ENCODE measurements around the gene BBX.

The BBX gene

GRCh38 chr3:107753494-107753893 is 230.7 kb downstream of the BBX start:
- DNase-seq (peak in 1 of 2 donors; percentile 13), ATAC-seq (peak; percentile 40)
- Mint-ChIP-seq H3K4me1 (no peaks in the 10 kb centered on the region), H3K9me3 (no peaks in the 10 kb centered on the region), H3K4me3 (no peak overlapping the region), H3K27ac (no peak overlapping the region), H3K27me3 (no peaks in the 10 kb centered on the region)

GRCh38 chr3:107753976-107754375 is 231.2 kb downstream of the BBX start:
- peak overlapping the region; percentile 19 to 46 for H3K27ac Mint-ChIP-seq
- no peaks in the 10 kb centered on the region for H3K9me3 Mint-ChIP-seq
- DNase-seq (no peak), ATAC-seq (no peak)
- H3K27me3 Mint-ChIP-seq, result no peaks in the 10 kb centered on the region
- H3K4me1 Mint-ChIP-seq, result no peaks in the 10 kb centered on the region
- H3K4me3 Mint-ChIP-seq, result no peak overlapping the region

- Mint-ChIP-seq H3K27me3 (no peaks in the 10 kb centered on the region), H3K4me3 (no peak overlapping the region), H3K4me1 (no peaks in the 10 kb centered on the region), H3K27ac (no peak overlapping the region), H3K9me3 (no peaks in the 10 kb centered on the region)
- no peak for DNase-seq
- ATAC-seq, result no peak
These were observed 233.9 kb downstream of the BBX start for GRCh38 chr3:107756649-107757048.

- no peak for ATAC-seq
- H3K4me1 Mint-ChIP-seq, result no peaks in the 10 kb centered on the region
- no peak overlapping the region for H3K4me3 Mint-ChIP-seq
- no peaks in the 10 kb centered on the region for H3K9me3 Mint-ChIP-seq
- no peaks in the 10 kb centered on the region for H3K27me3 Mint-ChIP-seq
- H3K27ac Mint-ChIP-seq, result no peak overlapping the region
- no peak for DNase-seq
These were observed 234.4 kb downstream of the BBX start for GRCh38 chr3:107757140-107757539.

- no peak for ATAC-seq
- Mint-ChIP-seq H3K4me1 (no peaks in the 10 kb centered on the region), H3K27me3 (no peaks in the 10 kb centered on the region), H3K9me3 (no peaks in the 10 kb centered on the region), H3K27ac (no peak overlapping the region), H3K4me3 (no peak overlapping the region)
- no peak for DNase-seq
These were observed 237.4 kb downstream of the BBX start for GRCh38 chr3:107760144-107760543.

GRCh38 chr3:107761391-107761790 is 238.6 kb downstream of the BBX start:
- no peak for DNase-seq
- Mint-ChIP-seq H3K27ac (no peak overlapping the region), H3K4me3 (no peak overlapping the region), H3K4me1 (no peaks in the 10 kb centered on the region), H3K27me3 (no peaks in the 10 kb centered on the region), H3K9me3 (peaks cover 0 to 7% of the 10 kb centered on the region in 2 donors)
- no peak for ATAC-seq

- Mint-ChIP-seq H3K27ac (peak overlapping the region in 1 of 2 donors; percentile 21), H3K4me1 (no peaks in the 10 kb centered on the region), H3K4me3 (no peak overlapping the region), H3K9me3 (peaks cover 0 to 7% of the 10 kb centered on the region in 2 donors), H3K27me3 (no peaks in the 10 kb centered on the region)
- ATAC-seq, result no peak
- no peak for DNase-seq
These were observed 242.8 kb downstream of the BBX start for GRCh38 chr3:107765524-107765923.

- DNase-seq (no peak), ATAC-seq (no peak)
- H3K27me3 Mint-ChIP-seq, result no peaks in the 10 kb centered on the region
- H3K9me3 Mint-ChIP-seq, result peaks cover 0 to 7% of the 10 kb centered on the region in 2 donors
- no peaks in the 10 kb centered on the region for H3K4me1 Mint-ChIP-seq
- H3K27ac Mint-ChIP-seq, result no peak overlapping the region
- H3K4me3 Mint-ChIP-seq, result no peak overlapping the region
These were observed 245.3 kb downstream of the BBX start for GRCh38 chr3:107767897-107768605.

- peaks cover 0 to 7% of the 10 kb centered on the region in 2 donors for H3K9me3 Mint-ChIP-seq
- no peak overlapping the region for H3K4me3 Mint-ChIP-seq
- no peak overlapping the region for H3K27ac Mint-ChIP-seq
- DNase-seq, result no peak
- no peaks in the 10 kb centered on the region for H3K4me1 Mint-ChIP-seq
- no peak for ATAC-seq
- H3K27me3 Mint-ChIP-seq, result no peaks in the 10 kb centered on the region
These were observed 247.1 kb downstream of the BBX start for GRCh38 chr3:107769882-107770281.

- no peak overlapping the region for H3K27ac Mint-ChIP-seq
- H3K4me1 Mint-ChIP-seq, result no peaks in the 10 kb centered on the region
- DNase-seq (no peak), ATAC-seq (no peak)
- no peak overlapping the region for H3K4me3 Mint-ChIP-seq
- H3K27me3 Mint-ChIP-seq, result no peaks in the 10 kb centered on the region
- H3K9me3 Mint-ChIP-seq, result no peaks in the 10 kb centered on the region
These were observed 249.3 kb downstream of the BBX start for GRCh38 chr3:107772016-107772415.

GRCh38 chr3:107775974-107776373 is 253.2 kb downstream of the BBX start:
- H3K4me1 Mint-ChIP-seq, result no peaks in the 10 kb centered on the region
- ATAC-seq (no peak), DNase-seq (no peak)
- H3K27ac Mint-ChIP-seq, result no peak overlapping the region
- no peaks in the 10 kb centered on the region for H3K9me3 Mint-ChIP-seq
- no peaks in the 10 kb centered on the region for H3K27me3 Mint-ChIP-seq
- H3K4me3 Mint-ChIP-seq, result no peak overlapping the region

- no peaks in the 10 kb centered on the region for H3K4me1 Mint-ChIP-seq
- H3K27ac Mint-ChIP-seq, result no peak overlapping the region
- H3K4me3 Mint-ChIP-seq, result no peak overlapping the region
- no peaks in the 10 kb centered on the region for H3K27me3 Mint-ChIP-seq
- ATAC-seq (no peak), DNase-seq (no peak)
- H3K9me3 Mint-ChIP-seq, result no peaks in the 10 kb centered on the region
These were observed 258.5 kb downstream of the BBX start for GRCh38 chr3:107781253-107781652.

- Mint-ChIP-seq H3K27me3 (no peaks in the 10 kb centered on the region), H3K9me3 (no peaks in the 10 kb centered on the region), H3K4me1 (no peaks in the 10 kb centered on the region), H3K4me3 (no peak overlapping the region), H3K27ac (no peak overlapping the region)
- ATAC-seq (no peak), DNase-seq (no peak)
These were observed 259.3 kb downstream of the BBX start for GRCh38 chr3:107782054-107782453.

GRCh38 chr3:107790612-107791011 is 267.9 kb downstream of the BBX start:
- no peak for ATAC-seq
- Mint-ChIP-seq H3K4me1 (peaks cover 3% of the 10 kb centered on the region), H3K27ac (peak overlapping the region in 1 of 2 donors; percentile 12), H3K27me3 (no peaks in the 10 kb centered on the region), H3K9me3 (no peaks in the 10 kb centered on the region), H3K4me3 (no peak overlapping the region)
- no peak for DNase-seq

- ATAC-seq (no peak), DNase-seq (no peak)
- Mint-ChIP-seq H3K27ac (no peak overlapping the region), H3K4me3 (no peak overlapping the region), H3K9me3 (no peaks in the 10 kb centered on the region), H3K27me3 (no peaks in the 10 kb centered on the region), H3K4me1 (peaks cover 7% of the 10 kb centered on the region)
These were observed 268.3 kb downstream of the BBX start for GRCh38 chr3:107791027-107791426.

GRCh38 chr3:107791450-107791849 is 268.7 kb downstream of the BBX start:
- no peak overlapping the region for H3K27ac Mint-ChIP-seq
- H3K27me3 Mint-ChIP-seq, result no peaks in the 10 kb centered on the region
- no peak for ATAC-seq
- no peak overlapping the region for H3K4me3 Mint-ChIP-seq
- no peaks in the 10 kb centered on the region for H3K9me3 Mint-ChIP-seq
- no peak for DNase-seq
- H3K4me1 Mint-ChIP-seq, result peaks cover 12% of the 10 kb centered on the region
